SH-SY5Y (cell line): Measurements from ENCODE around the gene CSNK2A1.

Experiments
- GATA2 ChIP-seq: IDR thresholded peaks from 2 replicates; pipeline ENCODE4 v1.6.1; 2011; ENCODE audit warnings: mild to moderate bottlenecking, low read depth, low read length
- GATA3 ChIP-seq: IDR thresholded peaks from 2 replicates; pipeline ENCODE4 v1.6.1; 2011; ENCODE audit warnings: low read depth, mild to moderate bottlenecking, low read length, moderate library complexity

DNA sequence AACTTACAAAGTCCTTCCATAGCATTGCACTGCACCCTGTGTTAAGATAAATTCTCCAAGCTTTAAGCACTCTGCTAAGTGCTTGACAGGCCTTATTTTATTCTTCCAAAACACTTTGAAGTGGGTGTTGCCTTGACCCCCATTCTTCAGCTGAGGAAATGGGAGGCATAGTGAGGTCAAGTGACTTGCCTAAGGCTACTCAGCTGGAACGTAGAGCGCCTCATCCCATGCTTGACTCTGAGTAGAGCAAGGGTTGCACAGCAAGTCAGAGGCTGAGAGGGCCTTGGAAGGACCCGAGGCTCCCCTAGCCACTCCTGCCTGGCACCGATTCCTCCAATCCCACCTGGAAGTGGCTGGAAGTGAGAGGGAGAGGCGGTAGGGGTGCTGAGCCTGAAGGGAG is 19.6 kb upstream of the CSNK2A1 start:
- TF ChIP-seq GATA3 (no peak), GATA2 (no peak)
